ENCODE data around the gene GRIK4. TPM values are rescaled to one million over a fixed set of nuclear protein-coding genes. Genes with fewer than 3 reads are reported as not detected.

GRIK4 gene
- total RNA-seq, 3 donors from 2014 or later, result 0.36 to 0.51 TPM; not detected in 1

DNA sequence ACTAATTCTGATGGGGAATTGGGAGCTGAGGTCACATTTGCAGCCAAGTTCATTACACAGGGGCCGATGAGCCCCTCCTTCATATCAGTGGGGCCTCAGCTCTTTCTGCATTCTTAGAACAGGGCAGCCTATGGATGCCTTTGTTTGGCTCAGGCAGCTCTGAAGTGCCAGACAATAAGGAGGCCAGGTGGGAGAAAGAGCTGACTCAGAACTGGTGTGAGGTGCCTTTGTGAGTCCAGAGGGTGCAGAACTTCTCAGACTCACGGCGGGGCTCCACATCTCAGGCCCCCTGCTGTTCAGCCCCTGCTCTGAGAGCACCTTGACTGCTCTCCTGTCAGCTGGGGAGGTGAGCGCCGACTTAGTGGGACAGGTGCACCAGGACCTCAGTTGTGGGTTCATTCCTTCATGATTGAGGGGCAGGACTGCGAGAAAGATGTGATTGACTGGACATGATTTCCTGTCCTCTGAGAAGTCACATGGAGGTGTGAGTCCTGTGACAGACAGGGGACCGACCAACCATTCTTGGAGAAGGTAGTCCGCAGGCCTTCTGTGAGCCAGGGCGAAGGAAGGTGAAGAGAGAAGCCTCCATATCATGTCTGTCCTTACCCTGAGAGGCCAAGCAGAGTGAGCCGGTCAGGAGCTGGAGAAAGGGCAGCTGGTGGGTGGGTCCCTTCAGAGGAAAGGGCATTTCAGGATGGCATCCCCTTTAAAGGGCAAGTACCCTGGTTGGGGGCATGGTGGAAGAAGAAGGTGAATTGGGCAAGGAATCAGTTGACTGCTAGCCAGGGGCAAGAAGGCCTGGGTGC, 267.3 kb downstream of the GRIK4 start:
- ATAC-seq (no peak), DNase-seq (no peak)
- H3K36me3 ChIP-seq (ENCODE audit: low read depth), result no peaks in the 10 kb centered on the region
- H3K4me1 ChIP-seq (ENCODE audit: low read depth), result no peaks in the 10 kb centered on the region
- TF ChIP-seq, protein P1, sequence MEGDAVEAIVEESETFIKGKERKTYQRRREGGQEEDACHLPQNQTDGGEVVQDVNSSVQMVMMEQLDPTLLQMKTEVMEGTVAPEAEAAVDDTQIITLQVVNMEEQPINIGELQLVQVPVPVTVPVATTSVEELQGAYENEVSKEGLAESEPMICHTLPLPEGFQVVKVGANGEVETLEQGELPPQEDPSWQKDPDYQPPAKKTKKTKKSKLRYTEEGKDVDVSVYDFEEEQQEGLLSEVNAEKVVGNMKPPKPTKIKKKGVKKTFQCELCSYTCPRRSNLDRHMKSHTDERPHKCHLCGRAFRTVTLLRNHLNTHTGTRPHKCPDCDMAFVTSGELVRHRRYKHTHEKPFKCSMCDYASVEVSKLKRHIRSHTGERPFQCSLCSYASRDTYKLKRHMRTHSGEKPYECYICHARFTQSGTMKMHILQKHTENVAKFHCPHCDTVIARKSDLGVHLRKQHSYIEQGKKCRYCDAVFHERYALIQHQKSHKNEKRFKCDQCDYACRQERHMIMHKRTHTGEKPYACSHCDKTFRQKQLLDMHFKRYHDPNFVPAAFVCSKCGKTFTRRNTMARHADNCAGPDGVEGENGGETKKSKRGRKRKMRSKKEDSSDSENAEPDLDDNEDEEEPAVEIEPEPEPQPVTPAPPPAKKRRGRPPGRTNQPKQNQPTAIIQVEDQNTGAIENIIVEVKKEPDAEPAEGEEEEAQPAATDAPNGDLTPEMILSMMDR (IDR thresholded peaks at IDR 0.05), result no peak
- H3K9me3 ChIP-seq, result no peaks in the 10 kb centered on the region
- intact Hi-C loops (cut with DNase I, micrococcal nuclease), result no loop called here
- no peak overlapping the region for H3K4me3 ChIP-seq

GRCh38 chr11:120780239-120780638, 268.7 kb downstream of the GRIK4 start:
- DNase-seq, result no peak
- TF ChIP-seq, protein P1 (IDR thresholded peaks at IDR 0.05), result no peak
- Histone ChIP-seq H3K4me3 (no peak overlapping the region), H3K36me3 (ENCODE audit: low read depth) (no peaks in the 10 kb centered on the region), H3K4me1 (ENCODE audit: low read depth) (no peaks in the 10 kb centered on the region), H3K9me3 (no peaks in the 10 kb centered on the region)
- ATAC-seq, result no peak
- intact Hi-C loops (cut with DNase I, micrococcal nuclease), result no loop called here

GRCh38 chr11:120781486-120782120, 270.1 kb downstream of the GRIK4 start:
- DNase-seq (no peak), ATAC-seq (no peak)
- Histone ChIP-seq H3K36me3 (ENCODE audit: low read depth) (no peaks in the 10 kb centered on the region), H3K9me3 (no peaks in the 10 kb centered on the region), H3K4me1 (ENCODE audit: low read depth) (no peaks in the 10 kb centered on the region), H3K4me3 (no peak overlapping the region)
- intact Hi-C loops (cut with DNase I, micrococcal nuclease), result no loop called here
- TF ChIP-seq, protein P1 (IDR thresholded peaks at IDR 0.05), result no peak

GRCh38 chr11:120784566-120785251, 273.2 kb downstream of the GRIK4 start:
- Histone ChIP-seq H3K9me3 (no peaks in the 10 kb centered on the region), H3K4me3 (no peak overlapping the region), H3K4me1 (ENCODE audit: low read depth) (no peaks in the 10 kb centered on the region), H3K36me3 (ENCODE audit: low read depth) (no peaks in the 10 kb centered on the region)
- intact Hi-C loops (cut with DNase I, micrococcal nuclease), result no loop called here
- no peak for ATAC-seq
- TF ChIP-seq, protein P1 (IDR thresholded peaks at IDR 0.05), result no peak
- no peak for DNase-seq

- H3K36me3 ChIP-seq (ENCODE audit: low read depth), result no peaks in the 10 kb centered on the region
- no peak overlapping the region for H3K4me3 ChIP-seq
- no peaks in the 10 kb centered on the region for H3K9me3 ChIP-seq
- H3K4me1 ChIP-seq (ENCODE audit: low read depth), result no peaks in the 10 kb centered on the region
- ATAC-seq, result no peak
- TF ChIP-seq, protein P1 (IDR thresholded peaks at IDR 0.05), result no peak
- no peak for DNase-seq
- intact Hi-C loops (cut with DNase I, micrococcal nuclease), result no loop called here
Observed at GRCh38 chr11:120785576-120785975, 274.0 kb downstream of the GRIK4 start.

All from mucosa of descending colon (tissue), 3 donors.